ENCODE measurements around the gene PAIP2.
"Not testable (repeated sequence)": the region's sequence is repeated elsewhere in the genome, so short reads cannot be mapped to it uniquely, and the experiment has no call there.

Gene PAIP2

GRCh38 chr5:139384591-139385051 lies 43.0 kb downstream of the PAIP2 start:
- Histone ChIP-seq H3K27me3 (ENCODE audit: insufficient read depth, poor library complexity, severe bottlenecking) (no peaks in the 10 kb centered on the region), H3K36me3 (ENCODE audit: low read depth) (no peaks in the 10 kb centered on the region), H3K9me3 (ENCODE audit: severe bottlenecking) (no peaks in the 10 kb centered on the region), H3K4me1 (ENCODE audit: insufficient read depth, poor library complexity, severe bottlenecking) (peaks cover 14% of the 10 kb centered on the region), H3K4me3 (ENCODE audit: severe bottlenecking) (peak overlapping the region; percentile 18), H3K27ac (ENCODE audit: poor library complexity, severe bottlenecking) (no peak overlapping the region)
- TF ChIP-seq, protein P1, sequence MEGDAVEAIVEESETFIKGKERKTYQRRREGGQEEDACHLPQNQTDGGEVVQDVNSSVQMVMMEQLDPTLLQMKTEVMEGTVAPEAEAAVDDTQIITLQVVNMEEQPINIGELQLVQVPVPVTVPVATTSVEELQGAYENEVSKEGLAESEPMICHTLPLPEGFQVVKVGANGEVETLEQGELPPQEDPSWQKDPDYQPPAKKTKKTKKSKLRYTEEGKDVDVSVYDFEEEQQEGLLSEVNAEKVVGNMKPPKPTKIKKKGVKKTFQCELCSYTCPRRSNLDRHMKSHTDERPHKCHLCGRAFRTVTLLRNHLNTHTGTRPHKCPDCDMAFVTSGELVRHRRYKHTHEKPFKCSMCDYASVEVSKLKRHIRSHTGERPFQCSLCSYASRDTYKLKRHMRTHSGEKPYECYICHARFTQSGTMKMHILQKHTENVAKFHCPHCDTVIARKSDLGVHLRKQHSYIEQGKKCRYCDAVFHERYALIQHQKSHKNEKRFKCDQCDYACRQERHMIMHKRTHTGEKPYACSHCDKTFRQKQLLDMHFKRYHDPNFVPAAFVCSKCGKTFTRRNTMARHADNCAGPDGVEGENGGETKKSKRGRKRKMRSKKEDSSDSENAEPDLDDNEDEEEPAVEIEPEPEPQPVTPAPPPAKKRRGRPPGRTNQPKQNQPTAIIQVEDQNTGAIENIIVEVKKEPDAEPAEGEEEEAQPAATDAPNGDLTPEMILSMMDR (IDR thresholded peaks at IDR 0.05; ENCODE audit: poor library complexity, severe bottlenecking) = no peak
- DNase-seq (ENCODE audit: low spot score) = no peak
- no peak for ATAC-seq (ENCODE audit: low read depth)

GRCh38 chr5:139385061-139386049 lies 43.7 kb downstream of the PAIP2 start:
- DNase-seq (ENCODE audit: low spot score) (peak; percentile 45), ATAC-seq (ENCODE audit: low read depth) (peak; percentile 51)
- TF ChIP-seq, protein P1 (IDR thresholded peaks at IDR 0.05; ENCODE audit: poor library complexity, severe bottlenecking) = peak; percentile 54
- Histone ChIP-seq H3K4me3 (ENCODE audit: severe bottlenecking) (peak overlapping the region; percentile 18), H3K4me1 (ENCODE audit: insufficient read depth, poor library complexity, severe bottlenecking) (peaks cover 14% of the 10 kb centered on the region), H3K36me3 (ENCODE audit: low read depth) (no peaks in the 10 kb centered on the region), H3K27me3 (ENCODE audit: insufficient read depth, poor library complexity, severe bottlenecking) (no peaks in the 10 kb centered on the region), H3K27ac (ENCODE audit: poor library complexity, severe bottlenecking) (no peak overlapping the region), H3K9me3 (ENCODE audit: severe bottlenecking) (no peaks in the 10 kb centered on the region)

DNA sequence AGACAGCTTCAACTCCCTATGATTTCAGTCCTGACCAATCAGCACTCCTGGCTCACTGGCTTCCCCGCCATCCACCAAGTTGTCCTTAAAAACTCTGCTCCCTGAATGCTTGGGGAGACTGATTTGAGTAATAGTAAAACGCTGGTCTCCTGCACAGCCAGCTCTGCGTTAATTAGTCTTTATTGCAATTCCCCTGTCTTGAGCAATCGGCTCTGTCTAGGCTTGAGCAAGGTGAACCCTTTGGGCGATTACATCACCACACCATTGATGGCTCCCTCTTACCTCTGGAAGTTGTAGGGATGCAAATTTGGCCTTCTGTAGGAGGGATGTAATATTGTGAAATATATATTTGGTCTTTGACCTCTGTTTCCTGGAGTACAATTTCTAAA lies 44.4 kb downstream of the PAIP2 start:
- DNase-seq (ENCODE audit: low spot score) (no peak), ATAC-seq (ENCODE audit: low read depth) (peak; percentile 19; the same call in 1 of the 3 replicates)
- Histone ChIP-seq H3K4me1 (ENCODE audit: insufficient read depth, poor library complexity, severe bottlenecking) (peaks cover 15% of the 10 kb centered on the region), H3K27me3 (ENCODE audit: insufficient read depth, poor library complexity, severe bottlenecking) (no peaks in the 10 kb centered on the region), H3K36me3 (ENCODE audit: low read depth) (no peaks in the 10 kb centered on the region), H3K27ac (ENCODE audit: poor library complexity, severe bottlenecking) (no peak overlapping the region), H3K9me3 (ENCODE audit: severe bottlenecking) (no peaks in the 10 kb centered on the region), H3K4me3 (ENCODE audit: severe bottlenecking) (no peak overlapping the region)
- TF ChIP-seq, protein P1 (IDR thresholded peaks at IDR 0.05; ENCODE audit: poor library complexity, severe bottlenecking) = no peak

DNA sequence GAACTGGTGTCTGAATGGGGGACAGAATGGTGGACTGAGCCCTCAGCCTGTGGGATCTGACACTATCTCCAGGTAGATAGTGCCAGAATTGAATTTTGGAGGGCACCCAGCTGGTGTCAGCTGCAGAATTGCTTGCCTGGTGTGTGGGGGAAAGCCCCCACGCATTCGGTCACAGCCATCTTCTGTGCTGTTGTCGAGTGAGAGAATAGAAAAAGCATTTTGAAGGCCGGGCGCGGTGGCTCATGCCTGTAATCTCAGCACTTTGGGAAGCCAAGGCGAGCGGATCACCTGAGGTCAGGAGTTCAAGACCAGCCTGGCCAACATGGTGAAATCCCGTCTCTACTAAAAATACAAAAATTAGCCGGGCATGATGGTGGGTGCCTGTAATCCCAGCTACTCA lies 45.3 kb downstream of the PAIP2 start:
- H3K4me1 ChIP-seq (ENCODE audit: insufficient read depth, poor library complexity, severe bottlenecking) = peaks cover 25% of the 10 kb centered on the region
- H3K4me3 ChIP-seq (ENCODE audit: severe bottlenecking); H3K9me3 ChIP-seq (ENCODE audit: severe bottlenecking); H3K36me3 ChIP-seq (ENCODE audit: low read depth); H3K27me3 ChIP-seq (ENCODE audit: insufficient read depth, poor library complexity, severe bottlenecking); DNase-seq (ENCODE audit: low spot score); H3K27ac ChIP-seq (ENCODE audit: poor library complexity, severe bottlenecking); ATAC-seq (ENCODE audit: low read depth): not testable (repeated sequence)

DNA sequence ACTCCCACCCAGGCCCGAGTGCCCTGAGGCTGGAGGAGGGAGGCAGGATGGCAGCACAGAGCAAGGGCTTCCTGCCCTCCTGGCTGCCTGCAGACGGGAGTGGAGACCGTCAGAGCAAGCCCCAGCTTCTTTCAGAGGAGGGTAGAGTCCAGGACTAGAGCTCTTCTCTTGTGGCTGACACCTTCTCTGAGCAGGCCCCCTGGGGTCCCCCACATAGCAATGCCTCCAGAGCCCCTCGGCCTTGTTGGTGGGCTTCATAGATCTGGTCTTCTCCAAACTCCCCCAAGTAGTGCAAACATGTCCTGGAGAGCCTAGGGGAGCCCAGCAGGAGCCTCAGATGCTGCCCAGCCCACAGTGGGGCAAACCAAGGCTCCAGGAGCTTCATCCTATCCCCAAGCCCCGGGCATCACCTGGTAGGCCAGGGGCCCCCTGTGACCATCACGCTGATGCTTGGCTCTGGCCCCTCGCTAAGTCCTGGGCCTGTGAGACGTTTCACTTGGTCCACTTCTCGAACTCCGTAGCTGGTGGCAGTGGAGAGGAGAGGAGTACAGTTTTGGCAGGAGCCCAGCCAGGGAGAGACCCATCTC lies 46.0 kb downstream of the PAIP2 start:
- no peaks in the 10 kb centered on the region for H3K36me3 ChIP-seq (ENCODE audit: low read depth)
- H3K4me1 ChIP-seq (ENCODE audit: insufficient read depth, poor library complexity, severe bottlenecking) = peaks cover 26% of the 10 kb centered on the region
- no peaks in the 10 kb centered on the region for H3K9me3 ChIP-seq (ENCODE audit: severe bottlenecking)
- TF ChIP-seq, protein P1 (IDR thresholded peaks at IDR 0.05; ENCODE audit: poor library complexity, severe bottlenecking) = no peak
- DNase-seq (ENCODE audit: low spot score) = no peak
- no peak overlapping the region for H3K4me3 ChIP-seq (ENCODE audit: severe bottlenecking)
- no peaks in the 10 kb centered on the region for H3K27me3 ChIP-seq (ENCODE audit: insufficient read depth, poor library complexity, severe bottlenecking)
- ATAC-seq (ENCODE audit: low read depth) = no peak
- H3K27ac ChIP-seq (ENCODE audit: poor library complexity, severe bottlenecking) = no peak overlapping the region

All from RWPE2 (cell line).